ENCODE results near the gene ZNF470.

DNA sequence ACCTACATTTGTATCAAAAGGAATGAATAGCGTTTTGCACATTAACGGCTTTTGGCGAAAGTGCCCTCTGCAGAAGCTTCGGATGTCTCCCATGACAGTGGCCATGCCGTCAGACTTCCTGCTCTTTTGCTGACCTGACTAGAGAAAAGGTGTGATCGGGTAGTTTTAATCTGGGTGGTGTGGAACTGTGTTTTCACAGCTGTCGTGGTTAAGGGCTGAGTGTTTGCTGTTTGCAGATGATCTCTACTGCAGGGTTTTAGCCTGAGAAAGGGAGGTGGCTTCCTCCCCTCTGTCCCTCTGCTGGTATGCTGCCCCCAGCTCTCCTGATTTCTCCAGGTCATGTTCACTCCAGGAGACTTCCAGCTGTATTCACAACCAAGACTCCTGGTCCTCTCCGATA lies 50.3 kb downstream of the ZNF470 start:
- TF ChIP-seq, protein P1, sequence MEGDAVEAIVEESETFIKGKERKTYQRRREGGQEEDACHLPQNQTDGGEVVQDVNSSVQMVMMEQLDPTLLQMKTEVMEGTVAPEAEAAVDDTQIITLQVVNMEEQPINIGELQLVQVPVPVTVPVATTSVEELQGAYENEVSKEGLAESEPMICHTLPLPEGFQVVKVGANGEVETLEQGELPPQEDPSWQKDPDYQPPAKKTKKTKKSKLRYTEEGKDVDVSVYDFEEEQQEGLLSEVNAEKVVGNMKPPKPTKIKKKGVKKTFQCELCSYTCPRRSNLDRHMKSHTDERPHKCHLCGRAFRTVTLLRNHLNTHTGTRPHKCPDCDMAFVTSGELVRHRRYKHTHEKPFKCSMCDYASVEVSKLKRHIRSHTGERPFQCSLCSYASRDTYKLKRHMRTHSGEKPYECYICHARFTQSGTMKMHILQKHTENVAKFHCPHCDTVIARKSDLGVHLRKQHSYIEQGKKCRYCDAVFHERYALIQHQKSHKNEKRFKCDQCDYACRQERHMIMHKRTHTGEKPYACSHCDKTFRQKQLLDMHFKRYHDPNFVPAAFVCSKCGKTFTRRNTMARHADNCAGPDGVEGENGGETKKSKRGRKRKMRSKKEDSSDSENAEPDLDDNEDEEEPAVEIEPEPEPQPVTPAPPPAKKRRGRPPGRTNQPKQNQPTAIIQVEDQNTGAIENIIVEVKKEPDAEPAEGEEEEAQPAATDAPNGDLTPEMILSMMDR (IDR thresholded peaks at IDR 0.05), result no peak
- TF ChIP-seq EZH2 (IDR thresholded peaks at IDR 0.05; ENCODE audit: borderline replicate concordance, insufficient read depth, low read depth, low read length, poor library complexity, severe bottlenecking), result no peak
